Vagina (tissue), 2 donors: ENCODE measurements around the gene GADD45B. TPM values are rescaled to one million over a fixed set of nuclear protein-coding genes. Genes with fewer than 3 reads are reported as not detected.
A peak's percentile ranks its signal among the peaks of the same experiment; 100 is the strongest.
"Not testable (repeated sequence)": the region's sequence is repeated elsewhere in the genome, so short reads cannot be mapped to it uniquely, and the experiment has no call there.

Experiments
- DNase-seq, 2 donors: peaks; one replicate each; pipeline ENCODE4 v3.0.0-alpha.2; 2017; ENCODE audit errors: extremely low spot score in 2 of 2
- H3K27ac ChIP-seq: fragments of 200-600 bp; sonication (generic); one replicate; pipeline ENCODE4 v1.5.1; 2019
- H3K27me3 ChIP-seq: fragments of 200-600 bp; sonication (generic); one replicate; pipeline ENCODE4 v1.5.1; 2019
- H3K36me3 ChIP-seq, 2 donors: fragments of 200-600 bp; sonication (generic); one replicate each; pipeline ENCODE4 v1.5.1; 2017 to 2019
- H3K4me1 ChIP-seq: fragments of 200-600 bp; sonication (generic); one replicate; pipeline ENCODE4 v1.5.1; 2019
- H3K4me3 ChIP-seq, 2 donors: fragments of 200-600 bp; sonication (generic); 1 replicate in 1 of 2; 2 replicates in 1 of 2; pipeline ENCODE4 v1.5.1; 2016 to 2019
- H3K9me3 ChIP-seq: fragments of 200-600 bp; sonication (generic); one replicate; pipeline ENCODE4 v1.5.1; 2019
- POLR2A ChIP-seq, 2 donors: fragments of 450-650 bp; IDR thresholded peaks; one replicate each; pipeline ENCODE4 v1.6.1; 2017; ENCODE audit warnings: antibody characterized with exemption in 2 of 2, mild to moderate bottlenecking in 2 of 2, moderate library complexity in 2 of 2
- POLR2AphosphoS5 ChIP-seq, 2 donors: sonication (generic); formaldehyde crosslinking; IDR thresholded peaks; one replicate each; pipeline ENCODE4 v1.9.0; 2017; ENCODE audit warnings: antibody characterized with exemption in 2 of 2, mild to moderate bottlenecking in 2 of 2, low read depth in 1 of 2; ENCODE audit not compliant: insufficient read depth in 1 of 2
- intact Hi-C: fragments of 100-400 bp; cut with DNase I; formaldehyde crosslinking; loops from one replicate; pipeline ENCODE4 v1.15.1; 2023
- total RNA-seq: library from RNA; depleted of rRNA; stranded (reverse); fragments of >200 nt; gene quantifications from one replicate; pipeline ENCODE4 v1.2.3, GENCODE V29; 2016
- TF ChIP-seq, protein P1 (sequence below), 3 experiments: fragments of 450-650 bp in 2 of 3; fragments of 200-600 bp in 1 of 3; sonication (generic) in 1 of 3; IDR thresholded peaks; one replicate each; pipeline ENCODE4 v1.5.1; 2017 to 2019; ENCODE audit warnings: antibody characterized with exemption in 3 of 3, mild to moderate bottlenecking in 2 of 3, moderate library complexity in 2 of 3

The GADD45B gene
- total RNA-seq, 1 donor from 2014 or later, result 181 TPM

DNA sequence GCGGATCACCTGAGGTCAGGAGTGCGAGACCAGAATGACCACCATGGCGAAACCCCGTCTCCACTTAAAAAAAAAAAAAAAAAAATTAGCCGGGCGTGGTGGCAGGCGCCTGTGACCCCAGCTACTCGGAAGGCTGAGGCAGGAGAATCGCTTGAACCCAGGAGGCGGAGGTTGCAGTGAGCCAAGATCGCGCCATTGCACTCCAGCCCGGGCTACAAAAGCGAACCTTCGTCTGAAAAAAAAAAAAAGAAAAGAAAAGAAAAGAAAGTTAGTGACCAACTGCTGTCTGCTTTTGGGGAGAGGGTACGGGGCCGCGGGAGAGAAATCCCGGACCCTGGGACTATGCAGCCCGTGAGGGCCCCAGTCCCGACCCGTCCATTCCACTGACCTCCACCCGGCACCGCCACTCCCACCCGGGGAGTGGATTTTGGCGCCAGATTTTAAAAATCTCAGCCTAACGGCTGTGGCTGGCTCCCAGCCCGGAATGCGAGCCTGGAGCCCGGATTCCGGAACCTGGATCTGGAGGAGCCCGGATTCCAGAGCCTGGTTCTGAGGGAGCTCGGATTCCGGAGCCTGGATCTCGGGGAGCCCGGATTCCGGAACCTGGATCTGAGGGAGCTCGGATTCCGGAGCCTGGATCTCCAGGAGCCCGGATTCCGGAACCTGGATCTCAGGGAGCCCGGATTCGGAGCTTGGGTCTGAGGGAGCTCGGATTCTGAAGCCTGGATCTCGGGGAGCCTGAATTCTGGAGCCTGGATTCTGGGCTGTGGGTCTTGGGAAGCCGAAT lies 13.1 kb upstream of the GADD45B start:
- H3K9me3 ChIP-seq, result no peaks in the 10 kb centered on the region
- H3K27me3 ChIP-seq, result no peaks in the 10 kb centered on the region
- peak; percentile 66 to 73 for TF ChIP-seq POLR2AphosphoS5 (IDR thresholded peaks at IDR 0.05; ENCODE audit: insufficient read depth in 1 of 2, low read depth in 1 of 2)
- TF ChIP-seq, protein P1, sequence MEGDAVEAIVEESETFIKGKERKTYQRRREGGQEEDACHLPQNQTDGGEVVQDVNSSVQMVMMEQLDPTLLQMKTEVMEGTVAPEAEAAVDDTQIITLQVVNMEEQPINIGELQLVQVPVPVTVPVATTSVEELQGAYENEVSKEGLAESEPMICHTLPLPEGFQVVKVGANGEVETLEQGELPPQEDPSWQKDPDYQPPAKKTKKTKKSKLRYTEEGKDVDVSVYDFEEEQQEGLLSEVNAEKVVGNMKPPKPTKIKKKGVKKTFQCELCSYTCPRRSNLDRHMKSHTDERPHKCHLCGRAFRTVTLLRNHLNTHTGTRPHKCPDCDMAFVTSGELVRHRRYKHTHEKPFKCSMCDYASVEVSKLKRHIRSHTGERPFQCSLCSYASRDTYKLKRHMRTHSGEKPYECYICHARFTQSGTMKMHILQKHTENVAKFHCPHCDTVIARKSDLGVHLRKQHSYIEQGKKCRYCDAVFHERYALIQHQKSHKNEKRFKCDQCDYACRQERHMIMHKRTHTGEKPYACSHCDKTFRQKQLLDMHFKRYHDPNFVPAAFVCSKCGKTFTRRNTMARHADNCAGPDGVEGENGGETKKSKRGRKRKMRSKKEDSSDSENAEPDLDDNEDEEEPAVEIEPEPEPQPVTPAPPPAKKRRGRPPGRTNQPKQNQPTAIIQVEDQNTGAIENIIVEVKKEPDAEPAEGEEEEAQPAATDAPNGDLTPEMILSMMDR (IDR thresholded peaks at IDR 0.05), result peak in 1 of 3 experiments; percentile 33
- TF ChIP-seq POLR2A (IDR thresholded peaks at IDR 0.05), result peak in 1 of 2 donors; percentile 67
- DNase-seq, result no peak
- intact Hi-C loops, result no loop called here
- no peaks in the 10 kb centered on the region for H3K36me3 ChIP-seq
- peaks cover 18% of the 10 kb centered on the region for H3K4me1 ChIP-seq
- peak overlapping the region; percentile 24 for H3K27ac ChIP-seq
- peak overlapping the region; percentile 48 to 61 for H3K4me3 ChIP-seq

DNA sequence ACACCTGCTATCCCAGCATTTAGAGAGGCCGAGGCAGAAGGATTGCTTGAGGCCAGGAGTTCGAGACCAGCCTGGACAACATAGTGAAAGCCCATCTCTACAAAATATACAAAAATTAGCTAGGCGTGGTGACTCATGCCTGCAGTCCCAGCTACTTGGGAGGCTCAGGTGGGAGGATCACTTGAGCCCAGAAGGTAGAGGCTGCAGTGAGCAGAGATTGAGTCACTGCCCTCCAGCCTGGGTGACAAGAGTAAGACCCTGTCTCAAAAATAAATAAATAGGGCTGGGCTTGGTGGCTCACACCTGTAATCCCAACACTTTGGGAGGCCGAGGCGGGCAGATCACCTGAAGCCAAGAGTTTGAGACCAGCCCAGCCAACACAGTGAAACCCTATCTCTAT lies 12.2 kb upstream of the GADD45B start:
- peaks cover 18% of the 10 kb centered on the region for H3K4me1 ChIP-seq
- H3K27me3 ChIP-seq, H3K9me3 ChIP-seq, H3K36me3 ChIP-seq, intact Hi-C loops, DNase-seq, H3K27ac ChIP-seq, H3K4me3 ChIP-seq: not testable (repeated sequence)

DNA sequence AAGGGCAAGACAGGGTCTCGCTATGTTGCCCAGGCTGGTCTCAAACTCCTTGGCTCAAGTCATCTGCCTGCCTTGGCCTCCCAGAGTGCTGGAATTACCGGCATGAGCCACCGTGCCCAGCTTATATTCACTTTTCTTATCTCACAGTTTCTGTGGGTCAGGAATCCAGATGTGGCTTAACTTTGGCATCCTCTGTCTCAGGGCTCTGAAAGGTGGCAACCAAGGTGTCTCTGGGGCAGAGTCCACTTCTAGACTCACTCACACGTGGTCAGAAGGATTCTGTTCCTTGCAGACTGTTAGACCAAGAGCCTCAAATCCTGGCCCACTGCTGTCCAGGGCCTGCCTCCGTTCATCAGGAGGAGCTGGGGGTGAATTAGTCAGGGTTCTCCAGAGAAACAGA lies 11.5 kb upstream of the GADD45B start:
- TF ChIP-seq, protein P1 (IDR thresholded peaks at IDR 0.05), result no peak
- no peak for TF ChIP-seq POLR2A (IDR thresholded peaks at IDR 0.05)
- TF ChIP-seq POLR2AphosphoS5 (IDR thresholded peaks at IDR 0.05; ENCODE audit: insufficient read depth in 1 of 2, low read depth in 1 of 2), result no peak
- intact Hi-C loops, result no loop called here
- H3K4me3 ChIP-seq, result no peak overlapping the region
- no peak for DNase-seq
- no peak overlapping the region for H3K27ac ChIP-seq
- H3K9me3 ChIP-seq, result no peaks in the 10 kb centered on the region
- no peaks in the 10 kb centered on the region for H3K27me3 ChIP-seq
- H3K4me1 ChIP-seq, result peaks cover 18% of the 10 kb centered on the region
- H3K36me3 ChIP-seq, result no peaks in the 10 kb centered on the region

DNA sequence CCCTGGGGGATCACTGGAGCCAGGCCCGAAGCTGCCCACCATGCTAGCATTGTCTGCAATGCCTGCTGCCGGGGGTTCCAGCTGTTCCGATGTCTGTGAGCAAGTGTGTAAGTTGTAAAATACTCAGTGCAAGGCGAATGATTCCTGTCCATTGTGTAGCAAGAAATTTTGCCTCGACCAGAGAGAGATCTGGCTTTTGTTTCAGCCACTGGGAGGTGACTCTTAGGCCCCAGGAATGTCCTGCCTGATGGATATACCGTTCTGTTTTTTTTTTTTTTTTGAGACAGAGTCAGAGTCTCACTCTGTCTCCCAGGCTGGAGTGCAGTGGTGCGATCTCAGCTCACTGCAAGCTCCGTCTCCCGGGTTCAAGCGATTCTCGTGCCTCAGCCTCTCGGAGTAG lies 7.3 kb upstream of the GADD45B start:
- Histone ChIP-seq H3K27ac (no peak overlapping the region), H3K9me3 (no peaks in the 10 kb centered on the region), H3K27me3 (no peaks in the 10 kb centered on the region), H3K4me1 (no peaks in the 10 kb centered on the region), H3K4me3 (no peak overlapping the region), H3K36me3 (no peaks in the 10 kb centered on the region)
- no peak for TF ChIP-seq POLR2A (IDR thresholded peaks at IDR 0.05)
- TF ChIP-seq, protein P1 (IDR thresholded peaks at IDR 0.05), result no peak
- no peak for TF ChIP-seq POLR2AphosphoS5 (IDR thresholded peaks at IDR 0.05; ENCODE audit: insufficient read depth in 1 of 2, low read depth in 1 of 2)
- intact Hi-C loops, result no loop called here
- DNase-seq, result no peak

DNA sequence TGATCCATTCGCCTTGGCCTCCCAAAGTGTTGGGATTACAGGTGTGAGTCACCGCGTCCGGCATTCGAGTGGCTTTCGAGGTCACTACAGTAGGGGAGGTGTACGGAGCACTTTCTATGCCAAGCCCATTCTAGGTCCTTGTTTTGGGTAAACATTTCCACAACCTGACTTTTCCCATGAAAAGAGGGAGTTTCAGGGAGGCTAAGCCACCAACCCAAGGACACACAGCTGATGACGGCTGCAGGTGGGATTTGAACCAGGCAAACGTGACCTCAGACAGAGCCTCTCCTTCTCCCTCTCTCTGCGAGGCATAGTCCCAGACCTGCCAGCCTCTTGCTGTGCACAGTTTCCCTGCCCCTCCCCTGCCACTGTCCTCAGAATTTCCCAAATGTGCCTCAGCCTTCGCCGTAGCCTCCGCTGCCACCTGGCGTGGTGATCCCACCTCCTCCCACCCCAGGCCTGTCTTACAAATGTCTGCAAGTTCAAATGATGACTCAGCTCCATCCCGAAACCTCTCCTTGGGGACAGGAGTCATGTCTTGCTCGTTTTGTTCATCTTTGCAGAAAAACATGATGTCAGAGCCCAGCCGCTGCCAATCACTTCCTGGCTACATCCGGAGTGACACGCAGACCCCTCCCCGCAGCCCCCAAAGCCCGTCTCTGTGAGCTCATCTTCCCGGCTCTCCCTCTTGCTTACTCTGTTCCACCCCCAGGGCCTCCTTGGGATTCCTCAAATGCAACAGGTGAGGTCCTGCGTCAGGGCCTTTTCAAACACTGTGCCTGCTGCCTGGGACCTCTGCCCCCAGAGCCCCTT lies 6.6 kb upstream of the GADD45B start:
- Histone ChIP-seq H3K4me3 (no peak overlapping the region), H3K27ac (no peak overlapping the region), H3K36me3 (no peaks in the 10 kb centered on the region), H3K27me3 (no peaks in the 10 kb centered on the region), H3K9me3 (no peaks in the 10 kb centered on the region), H3K4me1 (no peaks in the 10 kb centered on the region)
- intact Hi-C loops, result no loop called here
- DNase-seq, result no peak
- TF ChIP-seq POLR2AphosphoS5 (IDR thresholded peaks at IDR 0.05; ENCODE audit: insufficient read depth in 1 of 2, low read depth in 1 of 2), result no peak
- TF ChIP-seq, protein P1 (IDR thresholded peaks at IDR 0.05), result no peak
- TF ChIP-seq POLR2A (IDR thresholded peaks at IDR 0.05), result no peak

DNA sequence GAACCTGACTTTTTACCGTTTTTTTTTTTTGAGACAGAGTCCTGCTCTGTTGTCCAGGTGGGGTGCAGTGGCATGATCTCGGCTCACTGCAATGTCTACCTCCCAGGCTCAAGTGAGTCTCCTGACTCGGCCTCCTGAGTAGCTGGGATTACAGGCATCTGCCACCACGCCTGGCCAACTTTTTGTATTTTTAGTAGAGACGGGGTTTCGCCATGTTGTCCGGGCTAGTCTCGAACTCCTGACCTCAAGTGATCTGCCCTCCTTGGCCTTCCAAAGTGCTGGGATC lies 6.1 kb upstream of the GADD45B start:
- H3K27ac ChIP-seq, H3K36me3 ChIP-seq, DNase-seq, H3K4me3 ChIP-seq, intact Hi-C loops, H3K9me3 ChIP-seq, H3K4me1 ChIP-seq, H3K27me3 ChIP-seq: not testable (repeated sequence)
